ENCODE results near the gene PDE6B. TPM values are rescaled to one million over a fixed set of nuclear protein-coding genes. Genes with fewer than 3 reads are reported as not detected.
"Not testable (repeated sequence)": the region's sequence is repeated elsewhere in the genome, so short reads cannot be mapped to it uniquely, and the experiment has no call there.

Gene PDE6B
- total RNA-seq, 1 experiment from 2014 or later = not detected

- no peak overlapping the region for H3K27ac Mint-ChIP-seq (ENCODE audit: low read depth, unreplicated experiment)
- H3K27me3 Mint-ChIP-seq (ENCODE audit: insufficient read depth, unreplicated experiment) = no peaks in the 10 kb centered on the region
- TF ChIP-seq CTCF (IDR thresholded peaks at IDR 0.05; ENCODE audit: unreplicated experiment) = no peak
- H3K9me3 Mint-ChIP-seq (ENCODE audit: unreplicated experiment) = no peaks in the 10 kb centered on the region
- no TSS peak for BruUV-seq (replicated peaks)
- no peak overlapping the region for H3K4me3 Mint-ChIP-seq (ENCODE audit: unreplicated experiment)
- no peaks in the 10 kb centered on the region for H3K4me1 Mint-ChIP-seq (ENCODE audit: insufficient read depth, unreplicated experiment)
- H3K36me3 Mint-ChIP-seq (ENCODE audit: insufficient read depth, unreplicated experiment) = peaks cover 10% of the 10 kb centered on the region
- intact Hi-C loops (cut with micrococcal nuclease) = no loop called here
- ChIA-PET CTCF (no interaction called here), POLR2A (no interaction called here)
- no peak for DNase-seq (ENCODE audit: unreplicated experiment)
Measured at GRCh38 chr4:666436-666810, 41.0 kb downstream of the PDE6B start.

DNA sequence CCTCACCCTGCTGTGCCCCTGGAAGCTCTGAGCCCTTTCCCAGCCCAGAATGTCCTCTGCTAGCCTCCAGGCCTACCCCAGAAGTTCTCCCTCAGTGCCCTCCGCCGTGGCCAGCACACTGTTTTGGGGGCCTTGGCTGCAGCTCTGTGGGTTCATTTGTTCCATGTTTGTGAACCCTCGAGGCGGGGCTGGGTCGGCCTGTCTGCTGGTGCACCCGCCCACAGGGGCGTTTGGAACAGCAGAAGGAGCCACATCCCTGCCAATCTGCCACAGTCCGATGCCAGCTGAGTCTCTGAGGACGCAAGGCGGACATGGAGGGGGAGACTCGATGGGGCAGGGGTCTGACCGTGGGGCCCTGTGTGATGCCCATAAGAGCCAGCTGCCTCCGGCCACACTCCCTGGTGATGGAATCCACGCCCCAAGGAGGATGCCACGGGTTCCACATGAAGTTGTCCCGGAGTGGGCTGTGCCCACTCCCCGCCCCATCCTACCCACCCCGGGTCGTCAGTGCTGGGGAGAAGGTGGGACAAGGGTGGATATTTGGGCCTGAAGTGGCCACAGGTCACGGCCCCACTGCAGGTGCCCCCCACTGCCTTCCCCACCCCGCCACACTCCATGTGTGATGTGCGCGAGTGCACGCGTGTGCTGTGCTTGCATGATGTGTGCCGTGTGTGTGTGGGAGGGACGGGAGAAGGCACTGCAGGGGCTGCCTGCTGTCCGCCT, 41.6 kb downstream of the PDE6B start:
- Mint-ChIP-seq H3K27ac (ENCODE audit: low read depth, unreplicated experiment) (no peak overlapping the region), H3K4me1 (ENCODE audit: insufficient read depth, unreplicated experiment) (no peaks in the 10 kb centered on the region), H3K27me3 (ENCODE audit: insufficient read depth, unreplicated experiment) (no peaks in the 10 kb centered on the region), H3K9me3 (ENCODE audit: unreplicated experiment) (no peaks in the 10 kb centered on the region), H3K36me3 (ENCODE audit: insufficient read depth, unreplicated experiment) (peaks cover 15% of the 10 kb centered on the region), H3K4me3 (ENCODE audit: unreplicated experiment) (no peak overlapping the region)
- no peak for TF ChIP-seq CTCF (IDR thresholded peaks at IDR 0.05; ENCODE audit: unreplicated experiment)
- DNase-seq (ENCODE audit: unreplicated experiment) = no peak
- intact Hi-C loops (cut with micrococcal nuclease) = no loop called here
- BruUV-seq (replicated peaks) = no TSS peak
- POLR2A ChIA-PET = no interaction called here
- CTCF ChIA-PET = interaction anchor here (0.6 kb wide), 1 partner anchor 186 kb away, joined by 3 read pairs; no protein-coding TSS in a partner anchor

DNA sequence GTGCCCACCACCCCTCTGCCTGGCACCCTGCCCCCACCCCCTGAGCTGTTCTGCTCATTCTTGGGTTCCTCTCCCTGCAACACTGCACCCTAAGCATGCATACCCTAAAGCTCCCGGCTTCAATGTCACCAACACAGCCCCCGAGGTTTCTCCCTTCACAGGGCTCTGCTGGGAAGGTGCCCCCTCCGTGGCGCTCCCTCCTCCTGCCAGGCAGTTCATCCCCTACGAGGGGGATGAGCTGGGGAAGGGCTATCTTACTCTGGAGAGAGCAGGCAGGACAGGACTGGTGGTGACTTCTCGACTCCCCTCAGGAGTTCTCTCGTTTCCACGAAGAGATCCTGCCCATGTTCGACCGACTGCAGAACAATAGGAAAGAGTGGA, 42.2 kb downstream of the PDE6B start:
- ChIA-PET POLR2A (no interaction called here), CTCF (interaction anchor here (0.5 to 0.6 kb wide), 2 partner anchors 186 to 213 kb away, joined by 3 read pairs; no protein-coding TSS in a partner anchor)
- no TSS peak for BruUV-seq (replicated peaks)
- H3K9me3 Mint-ChIP-seq (ENCODE audit: unreplicated experiment) = no peaks in the 10 kb centered on the region
- peaks cover 21% of the 10 kb centered on the region for H3K36me3 Mint-ChIP-seq (ENCODE audit: insufficient read depth, unreplicated experiment)
- intact Hi-C loops (cut with micrococcal nuclease) = no loop called here
- H3K4me3 Mint-ChIP-seq (ENCODE audit: unreplicated experiment) = no peak overlapping the region
- H3K27me3 Mint-ChIP-seq (ENCODE audit: insufficient read depth, unreplicated experiment) = no peaks in the 10 kb centered on the region
- no peak for TF ChIP-seq CTCF (IDR thresholded peaks at IDR 0.05; ENCODE audit: unreplicated experiment)
- DNase-seq (ENCODE audit: unreplicated experiment) = no peak
- H3K27ac Mint-ChIP-seq (ENCODE audit: low read depth, unreplicated experiment) = no peak overlapping the region
- no peaks in the 10 kb centered on the region for H3K4me1 Mint-ChIP-seq (ENCODE audit: insufficient read depth, unreplicated experiment)

DNA sequence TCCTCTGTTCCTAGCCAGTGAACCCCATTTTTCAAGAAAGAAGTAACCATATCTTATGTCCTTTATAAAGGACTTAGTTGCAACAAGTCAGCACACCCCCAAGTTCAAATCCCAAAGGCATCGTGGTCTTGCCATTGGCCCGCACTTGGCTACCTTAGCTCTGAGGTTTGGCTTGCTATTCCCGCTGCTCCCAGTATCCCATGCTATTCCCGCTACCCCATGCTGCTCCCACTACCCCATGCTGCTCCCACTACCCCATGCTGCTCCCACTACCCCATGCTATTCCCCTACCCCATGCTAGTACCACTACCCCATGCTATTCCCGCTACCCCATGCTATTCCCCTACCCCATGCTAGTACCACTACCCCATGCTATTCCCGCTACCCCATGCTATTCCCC, 42.8 kb downstream of the PDE6B start:
- POLR2A ChIA-PET = not testable (repeated sequence)

GRCh38 chr4:669806-670559, 44.6 kb downstream of the PDE6B start:
- H3K4me3 Mint-ChIP-seq (ENCODE audit: unreplicated experiment); BruUV-seq (replicated peaks); H3K9me3 Mint-ChIP-seq (ENCODE audit: unreplicated experiment); H3K4me1 Mint-ChIP-seq (ENCODE audit: insufficient read depth, unreplicated experiment); DNase-seq (ENCODE audit: unreplicated experiment); POLR2A ChIA-PET; H3K27me3 Mint-ChIP-seq (ENCODE audit: insufficient read depth, unreplicated experiment); H3K27ac Mint-ChIP-seq (ENCODE audit: low read depth, unreplicated experiment): not testable (repeated sequence)
- intact Hi-C loops (cut with micrococcal nuclease) = loop anchor here (10.0 kb wide), 1 partner anchor 195 kb away; no protein-coding TSS in a partner anchor
- H3K36me3 Mint-ChIP-seq (ENCODE audit: insufficient read depth, unreplicated experiment) = peaks cover 36% of the 10 kb centered on the region
- CTCF ChIA-PET = interaction anchor here (0.7 kb wide), 1 partner anchor 69 kb away, joined by 3 read pairs; no protein-coding TSS in a partner anchor

More for the DNA sequence above, 42.8 kb downstream of the PDE6B start:
- H3K9me3 Mint-ChIP-seq (ENCODE audit: unreplicated experiment); CTCF ChIA-PET; H3K27me3 Mint-ChIP-seq (ENCODE audit: insufficient read depth, unreplicated experiment); BruUV-seq (replicated peaks); H3K4me1 Mint-ChIP-seq (ENCODE audit: insufficient read depth, unreplicated experiment); H3K4me3 Mint-ChIP-seq (ENCODE audit: unreplicated experiment); intact Hi-C loops (cut with micrococcal nuclease); DNase-seq (ENCODE audit: unreplicated experiment); H3K27ac Mint-ChIP-seq (ENCODE audit: low read depth, unreplicated experiment): not testable (repeated sequence)
- peaks cover 28% of the 10 kb centered on the region for H3K36me3 Mint-ChIP-seq (ENCODE audit: insufficient read depth, unreplicated experiment)

Data from MCF 10A (cell line).